OCI-LY7 (cell line): ENCODE results near the gene KLRF1.

Experiments used
- EZH2phosphoT487 ChIP-seq: fragments of 200-600 bp; sonication (generic); IDR thresholded peaks from 2 replicates; pipeline ENCODE4 v1.6.1; 2018; ENCODE audit warnings: low read depth, borderline replicate concordance, mild to moderate bottlenecking, mixed run types, antibody characterized with exemption, low read length, moderate library complexity, mixed read lengths
- TF ChIP-seq, protein P1 (sequence below): fragments of 200-600 bp; sonication (generic); conservative IDR thresholded peaks from 2 replicates; pipeline ENCODE4 v1.5.1; 2014; ENCODE audit warnings: mild to moderate bottlenecking, antibody characterized with exemption, low read length, moderate library complexity, mixed read lengths

DNA sequence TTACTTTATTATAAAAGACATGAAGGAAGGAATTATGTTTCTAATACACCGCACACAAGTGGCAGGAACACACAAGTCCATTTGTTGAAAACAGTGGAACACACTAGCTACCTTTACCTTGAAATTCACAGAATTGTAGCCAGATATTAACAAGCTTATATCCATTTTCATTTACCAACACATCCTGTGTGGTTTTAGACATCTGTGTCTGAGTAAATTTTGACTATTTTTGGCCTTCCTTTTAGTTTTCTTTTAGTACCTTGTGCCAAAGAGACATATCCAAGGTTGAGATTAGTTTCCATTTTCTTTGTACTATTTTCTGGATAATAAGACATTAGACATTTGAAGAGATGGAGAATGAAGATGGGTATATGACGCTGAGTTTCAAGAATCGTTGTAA lies 54.0 kb downstream of the KLRF1 start, which contains the start of gene KLRF2:
- TF ChIP-seq, protein P1, sequence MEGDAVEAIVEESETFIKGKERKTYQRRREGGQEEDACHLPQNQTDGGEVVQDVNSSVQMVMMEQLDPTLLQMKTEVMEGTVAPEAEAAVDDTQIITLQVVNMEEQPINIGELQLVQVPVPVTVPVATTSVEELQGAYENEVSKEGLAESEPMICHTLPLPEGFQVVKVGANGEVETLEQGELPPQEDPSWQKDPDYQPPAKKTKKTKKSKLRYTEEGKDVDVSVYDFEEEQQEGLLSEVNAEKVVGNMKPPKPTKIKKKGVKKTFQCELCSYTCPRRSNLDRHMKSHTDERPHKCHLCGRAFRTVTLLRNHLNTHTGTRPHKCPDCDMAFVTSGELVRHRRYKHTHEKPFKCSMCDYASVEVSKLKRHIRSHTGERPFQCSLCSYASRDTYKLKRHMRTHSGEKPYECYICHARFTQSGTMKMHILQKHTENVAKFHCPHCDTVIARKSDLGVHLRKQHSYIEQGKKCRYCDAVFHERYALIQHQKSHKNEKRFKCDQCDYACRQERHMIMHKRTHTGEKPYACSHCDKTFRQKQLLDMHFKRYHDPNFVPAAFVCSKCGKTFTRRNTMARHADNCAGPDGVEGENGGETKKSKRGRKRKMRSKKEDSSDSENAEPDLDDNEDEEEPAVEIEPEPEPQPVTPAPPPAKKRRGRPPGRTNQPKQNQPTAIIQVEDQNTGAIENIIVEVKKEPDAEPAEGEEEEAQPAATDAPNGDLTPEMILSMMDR = no peak
- TF ChIP-seq EZH2phosphoT487 = no peak
